LNCaP clone FGC (cell line): ENCODE data around the gene ALDH1A1.

Source experiments
- DNase-seq: peaks from one replicate; pipeline ENCODE4 v3.0.0-alpha.2; 2011; ENCODE audit warnings: low read depth
- H3K4me3 ChIP-seq: 2 replicates; pipeline ENCODE4 v1.5.1; 2011; ENCODE audit warnings: mild to moderate bottlenecking, low read depth, low read length, control low read depth
- TF ChIP-seq, protein P1 (sequence below): IDR thresholded peaks from 2 replicates; pipeline ENCODE4 v1.5.1; 2012; ENCODE audit warnings: mild to moderate bottlenecking; ENCODE audit not compliant: control insufficient read depth, insufficient read depth; ENCODE audit errors: extremely low read depth

ALDH1A1 gene

DNA sequence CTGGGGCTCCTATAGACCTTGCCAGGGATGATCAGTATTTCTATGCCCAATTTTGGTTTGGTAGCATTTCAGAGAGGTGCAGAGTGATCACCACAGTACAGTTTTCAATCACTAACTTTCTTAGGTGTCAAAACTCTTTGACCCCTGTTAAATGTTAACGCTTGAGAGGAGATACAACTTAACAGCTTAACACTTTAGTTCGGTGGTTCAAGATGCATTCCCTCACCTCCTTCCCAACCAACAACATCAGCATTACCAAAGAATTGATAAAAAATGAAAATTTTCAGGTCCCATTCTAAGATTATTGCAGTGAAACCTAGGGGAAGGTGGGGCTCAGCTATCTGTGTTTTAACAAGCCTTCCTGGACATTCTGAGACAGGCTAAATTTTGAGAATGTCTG, 16.2 kb downstream of the ALDH1A1 start:
- no peak for DNase-seq
- TF ChIP-seq, protein P1, sequence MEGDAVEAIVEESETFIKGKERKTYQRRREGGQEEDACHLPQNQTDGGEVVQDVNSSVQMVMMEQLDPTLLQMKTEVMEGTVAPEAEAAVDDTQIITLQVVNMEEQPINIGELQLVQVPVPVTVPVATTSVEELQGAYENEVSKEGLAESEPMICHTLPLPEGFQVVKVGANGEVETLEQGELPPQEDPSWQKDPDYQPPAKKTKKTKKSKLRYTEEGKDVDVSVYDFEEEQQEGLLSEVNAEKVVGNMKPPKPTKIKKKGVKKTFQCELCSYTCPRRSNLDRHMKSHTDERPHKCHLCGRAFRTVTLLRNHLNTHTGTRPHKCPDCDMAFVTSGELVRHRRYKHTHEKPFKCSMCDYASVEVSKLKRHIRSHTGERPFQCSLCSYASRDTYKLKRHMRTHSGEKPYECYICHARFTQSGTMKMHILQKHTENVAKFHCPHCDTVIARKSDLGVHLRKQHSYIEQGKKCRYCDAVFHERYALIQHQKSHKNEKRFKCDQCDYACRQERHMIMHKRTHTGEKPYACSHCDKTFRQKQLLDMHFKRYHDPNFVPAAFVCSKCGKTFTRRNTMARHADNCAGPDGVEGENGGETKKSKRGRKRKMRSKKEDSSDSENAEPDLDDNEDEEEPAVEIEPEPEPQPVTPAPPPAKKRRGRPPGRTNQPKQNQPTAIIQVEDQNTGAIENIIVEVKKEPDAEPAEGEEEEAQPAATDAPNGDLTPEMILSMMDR, result no peak
- no peak overlapping the region for H3K4me3 ChIP-seq

- H3K4me3 ChIP-seq, result no peak overlapping the region
- TF ChIP-seq, protein P1, result no peak
- no peak for DNase-seq
These were observed 16.6 kb downstream of the ALDH1A1 start for GRCh38 chr9:72936266-72936665.

DNA sequence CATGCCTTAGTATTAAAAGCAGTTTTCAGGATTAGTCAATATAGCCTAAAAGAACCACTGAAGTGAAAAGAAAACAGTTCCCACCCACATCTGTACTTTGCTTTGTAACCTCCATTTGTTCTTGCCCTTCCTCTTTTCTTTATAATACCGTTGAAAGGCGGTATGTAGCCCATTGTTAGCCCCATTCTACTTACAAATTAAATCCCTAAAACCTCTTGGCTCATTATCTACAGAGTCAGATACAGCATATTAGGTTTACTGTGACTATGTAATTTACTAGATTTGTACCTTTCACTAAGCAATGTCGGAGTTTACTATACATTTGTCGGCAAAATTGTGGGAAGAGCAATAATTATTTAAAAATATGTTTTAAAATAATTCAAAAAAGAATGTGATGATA, 17.3 kb downstream of the ALDH1A1 start:
- no peak overlapping the region for H3K4me3 ChIP-seq
- TF ChIP-seq, protein P1, result no peak
- no peak for DNase-seq

DNA sequence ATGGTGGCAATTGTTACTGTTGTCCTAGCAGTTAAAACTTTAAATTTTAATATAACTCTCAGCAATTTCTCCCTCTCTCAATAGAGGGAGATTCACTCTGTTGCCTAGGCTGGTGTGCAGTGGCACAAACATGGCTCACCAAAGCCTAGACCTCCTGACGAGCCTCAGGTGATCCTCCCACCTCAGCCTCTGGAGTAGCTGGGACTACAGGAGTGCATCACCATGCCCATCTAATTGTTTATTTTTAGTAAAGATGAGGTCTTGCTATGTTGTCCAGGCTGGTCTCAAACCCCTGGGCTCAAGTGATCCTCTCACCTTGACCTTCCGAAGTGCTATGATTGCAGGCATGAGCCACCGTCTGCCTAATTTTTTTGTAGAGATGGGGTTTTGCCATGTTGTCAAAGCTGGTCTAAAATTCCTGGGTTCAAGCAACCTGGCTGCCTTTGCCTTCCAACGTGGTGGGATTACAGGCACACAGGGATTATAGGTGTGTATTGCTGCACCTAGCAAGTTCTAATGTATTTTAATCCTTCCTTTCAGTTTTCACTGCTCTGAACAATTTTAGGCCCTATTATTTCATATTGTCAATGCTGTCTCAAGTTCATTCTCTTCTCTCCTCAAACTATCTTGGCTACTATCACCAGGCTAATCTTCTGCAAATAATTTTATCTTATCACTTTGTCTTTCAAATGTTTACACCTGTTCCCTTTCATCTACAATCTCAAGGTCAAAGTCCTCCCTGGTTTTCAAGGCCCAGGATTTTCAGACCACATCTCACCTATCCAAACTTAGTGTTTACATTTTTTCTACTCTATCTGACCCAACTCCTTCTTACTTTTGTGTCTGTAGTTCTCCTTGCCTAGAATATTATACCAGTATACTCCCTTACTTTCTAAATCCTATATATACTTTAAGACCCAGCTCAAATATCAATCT, 18.9 kb downstream of the ALDH1A1 start:
- H3K4me3 ChIP-seq, result no peak overlapping the region
- no peak for DNase-seq
- TF ChIP-seq, protein P1, result no peak

DNA sequence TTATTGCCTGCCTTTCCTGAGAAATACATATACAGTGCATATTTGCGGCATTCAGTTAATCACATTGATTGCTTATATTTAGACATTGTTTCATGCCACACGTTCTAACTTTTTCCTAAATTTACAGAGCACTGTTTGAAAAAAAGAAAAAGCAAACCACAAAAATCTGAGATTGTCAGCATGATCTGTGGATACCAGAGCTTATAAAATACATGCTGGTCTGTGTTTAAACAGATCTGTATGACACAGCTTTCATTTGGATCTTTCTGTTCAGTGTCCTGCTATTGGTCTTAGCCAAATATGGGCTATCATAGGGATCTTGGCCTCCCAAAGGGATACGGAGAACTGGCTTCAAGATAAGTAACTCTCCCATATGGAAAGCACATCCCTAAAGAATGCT, 20.2 kb downstream of the ALDH1A1 start:
- no peak for DNase-seq
- H3K4me3 ChIP-seq, result no peak overlapping the region

DNA sequence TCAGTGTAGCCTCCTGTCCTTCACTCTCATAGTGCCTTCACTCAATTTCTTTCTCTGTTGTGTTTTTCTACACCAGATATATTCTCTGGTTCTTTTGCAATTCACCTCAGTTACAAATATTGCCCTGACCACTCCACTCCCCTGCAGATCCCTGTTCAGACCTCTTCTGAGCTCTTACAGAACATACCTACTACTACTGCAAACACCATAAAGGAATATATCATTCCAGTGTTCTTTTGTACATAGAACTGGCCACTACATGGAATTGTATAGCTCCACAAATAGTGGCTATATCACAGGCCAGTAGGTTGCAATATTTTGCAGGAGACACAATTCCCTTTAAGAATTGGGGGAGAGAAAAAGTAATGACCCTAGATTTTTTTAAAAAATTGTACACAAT, 21.0 kb downstream of the ALDH1A1 start:
- H3K4me3 ChIP-seq, result no peak overlapping the region
- TF ChIP-seq, protein P1, result no peak
- no peak for DNase-seq

More for the DNA sequence above, 20.2 kb downstream of the ALDH1A1 start:
- TF ChIP-seq, protein P1, result no peak
